ENCODE results near the gene SEL1L3. TPM values are rescaled to one million over a fixed set of nuclear protein-coding genes. Genes with fewer than 3 reads are reported as not detected.
A peak's percentile ranks its signal among the peaks of the same experiment; 100 is the strongest.

SEL1L3 gene
- total RNA-seq, 6 experiments from 2014 or later, result 5.0 to 33.6 (median 13.3) TPM

GRCh38 chr4:25827373-25827772 is 35.4 kb downstream of the SEL1L3 start:
- DNase-seq (no peak), ATAC-seq (peak in 1 of 4 donors; percentile 21)
- Histone ChIP-seq H3K4me1 (no peaks in the 10 kb centered on the region), H3K36me3 (no peaks in the 10 kb centered on the region), H3K4me3 (no peak overlapping the region), H3K27me3 (no peaks in the 10 kb centered on the region), H3K27ac (no peak overlapping the region), H3K9me3 (no peaks in the 10 kb centered on the region)
- no peak for TF ChIP-seq POLR2A (IDR thresholded peaks at IDR 0.05)
- TF ChIP-seq, protein P1, sequence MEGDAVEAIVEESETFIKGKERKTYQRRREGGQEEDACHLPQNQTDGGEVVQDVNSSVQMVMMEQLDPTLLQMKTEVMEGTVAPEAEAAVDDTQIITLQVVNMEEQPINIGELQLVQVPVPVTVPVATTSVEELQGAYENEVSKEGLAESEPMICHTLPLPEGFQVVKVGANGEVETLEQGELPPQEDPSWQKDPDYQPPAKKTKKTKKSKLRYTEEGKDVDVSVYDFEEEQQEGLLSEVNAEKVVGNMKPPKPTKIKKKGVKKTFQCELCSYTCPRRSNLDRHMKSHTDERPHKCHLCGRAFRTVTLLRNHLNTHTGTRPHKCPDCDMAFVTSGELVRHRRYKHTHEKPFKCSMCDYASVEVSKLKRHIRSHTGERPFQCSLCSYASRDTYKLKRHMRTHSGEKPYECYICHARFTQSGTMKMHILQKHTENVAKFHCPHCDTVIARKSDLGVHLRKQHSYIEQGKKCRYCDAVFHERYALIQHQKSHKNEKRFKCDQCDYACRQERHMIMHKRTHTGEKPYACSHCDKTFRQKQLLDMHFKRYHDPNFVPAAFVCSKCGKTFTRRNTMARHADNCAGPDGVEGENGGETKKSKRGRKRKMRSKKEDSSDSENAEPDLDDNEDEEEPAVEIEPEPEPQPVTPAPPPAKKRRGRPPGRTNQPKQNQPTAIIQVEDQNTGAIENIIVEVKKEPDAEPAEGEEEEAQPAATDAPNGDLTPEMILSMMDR (IDR thresholded peaks at IDR 0.05), result no peak
- WGBS (ENCODE audit: insufficient coverage, low coverage, low lambda C conversion rate, missing lambda C conversion rate), result 37% methylated on average over 3 of the region's 4 CpGs
- intact Hi-C loops (cut with DNase I), result no loop called here

GRCh38 chr4:25826074-25826752 is 36.6 kb downstream of the SEL1L3 start:
- H3K36me3 ChIP-seq, result no peaks in the 10 kb centered on the region
- H3K4me3 ChIP-seq, result no peak overlapping the region
- H3K4me1 ChIP-seq, result no peaks in the 10 kb centered on the region
- intact Hi-C loops (cut with DNase I), result no loop called here
- no peak overlapping the region for H3K27ac ChIP-seq
- 100% methylated on average over 7 of the region's 10 CpGs for WGBS (ENCODE audit: insufficient coverage, low coverage, low lambda C conversion rate, missing lambda C conversion rate)
- TF ChIP-seq POLR2A (IDR thresholded peaks at IDR 0.05), result no peak
- TF ChIP-seq, protein P1 (IDR thresholded peaks at IDR 0.05), result no peak
- H3K27me3 ChIP-seq, result no peaks in the 10 kb centered on the region
- DNase-seq (no peak), ATAC-seq (no peak)
- no peaks in the 10 kb centered on the region for H3K9me3 ChIP-seq

DNA sequence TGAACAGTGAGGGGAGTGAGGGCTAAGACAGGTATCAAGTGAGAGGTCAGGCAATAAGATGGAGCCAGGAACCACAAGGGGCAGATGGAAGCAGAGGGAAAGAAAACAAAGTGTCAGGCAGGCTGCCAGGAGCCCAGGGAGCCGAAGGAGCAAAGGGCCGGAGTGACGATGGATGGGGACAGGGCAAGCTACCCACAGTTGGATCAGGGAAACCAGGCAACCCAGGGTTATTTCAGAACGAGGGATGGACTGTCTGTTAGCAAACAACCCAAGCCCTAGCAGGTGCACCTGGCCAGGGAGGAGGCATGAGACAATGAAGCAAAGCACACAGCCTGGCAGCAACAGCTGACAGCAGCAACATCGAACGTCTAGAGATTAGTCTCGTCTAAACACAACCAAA is 39.2 kb downstream of the SEL1L3 start:
- Histone ChIP-seq H3K4me1 (no peaks in the 10 kb centered on the region), H3K4me3 (no peak overlapping the region), H3K27me3 (no peaks in the 10 kb centered on the region), H3K9me3 (no peaks in the 10 kb centered on the region), H3K36me3 (no peaks in the 10 kb centered on the region), H3K27ac (no peak overlapping the region)
- WGBS (ENCODE audit: insufficient coverage, low coverage, low lambda C conversion rate, missing lambda C conversion rate), result 80% methylated on average over 4 of the region's 7 CpGs
- TF ChIP-seq, protein P1 (IDR thresholded peaks at IDR 0.05), result no peak
- TF ChIP-seq POLR2A (IDR thresholded peaks at IDR 0.05), result no peak
- intact Hi-C loops (cut with DNase I), result no loop called here
- no peak for DNase-seq
- no peak for ATAC-seq

GRCh38 chr4:25821899-25822298 is 40.9 kb downstream of the SEL1L3 start:
- H3K4me1 ChIP-seq, result no peaks in the 10 kb centered on the region
- DNase-seq, result no peak
- no peaks in the 10 kb centered on the region for H3K27me3 ChIP-seq
- no peak overlapping the region for H3K27ac ChIP-seq
- no peak for ATAC-seq
- TF ChIP-seq POLR2A (IDR thresholded peaks at IDR 0.05), result no peak
- TF ChIP-seq, protein P1 (IDR thresholded peaks at IDR 0.05), result no peak
- no peak overlapping the region for H3K4me3 ChIP-seq
- no peaks in the 10 kb centered on the region for H3K36me3 ChIP-seq
- H3K9me3 ChIP-seq, result no peaks in the 10 kb centered on the region
- intact Hi-C loops (cut with DNase I), result no loop called here
- 92% methylated on average over 2 of the region's 8 CpGs for WGBS (ENCODE audit: insufficient coverage, low coverage, low lambda C conversion rate, missing lambda C conversion rate)
